ENCODE measurements around the gene TRMT61B. TPM values are rescaled to one million over a fixed set of nuclear protein-coding genes. Genes with fewer than 3 reads are reported as not detected.

TRMT61B gene
- total and polyA plus RNA-seq, 2 of the 13 experiments (the other 11 are each of a cell fraction or from before 2014, with no cell fraction given): 19.7 to 23.5 TPM

GRCh38 chr2:28895189-28895893, 25.2 kb upstream of the TRMT61B start (continued):
- no peak for TF ChIP-seq ZNF747 (CRISPR knock-in tag; IDR thresholded peaks at IDR 0.05; ENCODE audit: borderline replicate concordance)
- TF ChIP-seq GFI1 (CRISPR knock-in tag; IDR thresholded peaks at IDR 0.05; ENCODE audit: borderline replicate concordance): no peak
- TF ChIP-seq SIX1 (CRISPR knock-in tag; IDR thresholded peaks at IDR 0.05; ENCODE audit: borderline replicate concordance): no peak
- 0 out of 2 replicates have a peak, but pooled peaks have one; percentile 42 for TF ChIP-seq FLYWCH1 (CRISPR knock-in tag; IDR thresholded peaks at IDR 0.05)
- TF ChIP-seq CHD2 (IDR thresholded peaks at IDR 0.05; ENCODE audit: low read depth, low read length): no peak
- no peak for TF ChIP-seq SMARCC2 (IDR thresholded peaks at IDR 0.05)
- TF ChIP-seq ZNF766 (CRISPR knock-in tag; IDR thresholded peaks at IDR 0.05; ENCODE audit: borderline replicate concordance): no peak
- TF ChIP-seq ZNF362 (CRISPR knock-in tag; IDR thresholded peaks at IDR 0.05; ENCODE audit: borderline replicate concordance): no peak
- TF ChIP-seq RXRB (CRISPR knock-in tag; IDR thresholded peaks at IDR 0.05; ENCODE audit: borderline replicate concordance): no peak
- TF ChIP-seq MYC (CRISPR knock-in tag; IDR thresholded peaks at IDR 0.05; ENCODE audit: borderline replicate concordance): no peak; the same call in 1 of the 2 replicates
- TF ChIP-seq ZNF317 (CRISPR knock-in tag; IDR thresholded peaks at IDR 0.05): 0 out of 2 replicates have a peak, but pooled peaks have one; percentile 41
- no peak for TF ChIP-seq HOXA7 (CRISPR knock-in tag; IDR thresholded peaks at IDR 0.05)
- no peak; the same call in 1 of the 2 replicates for TF ChIP-seq MED1 (CRISPR knock-in tag; IDR thresholded peaks at IDR 0.05)
- 0 out of 2 replicates have a peak, but pooled peaks have one; percentile 35 for TF ChIP-seq YEATS2 (CRISPR knock-in tag; IDR thresholded peaks at IDR 0.05; ENCODE audit: borderline replicate concordance)
- TF ChIP-seq SOX13 (IDR thresholded peaks at IDR 0.05): no peak
- TF ChIP-seq SOX13 (CRISPR knock-in tag; conservative IDR thresholded peaks at IDR 0.05 in 1 of 2, IDR thresholded peaks at IDR 0.05 in 1 of 2): no peak; a peak in 1 of 4 replicates
- TF ChIP-seq ZNF556 (CRISPR knock-in tag; IDR thresholded peaks at IDR 0.05; ENCODE audit: borderline replicate concordance): no peak
- no peak for TF ChIP-seq MBD4 (IDR thresholded peaks at IDR 0.05; ENCODE audit: borderline replicate concordance, low read length)
- no peak for TF ChIP-seq BRF2 (CRISPR knock-in tag; IDR thresholded peaks at IDR 0.05)
- no peak for TF ChIP-seq SNAPC4 (CRISPR knock-in tag; IDR thresholded peaks at IDR 0.05)
- TF ChIP-seq ZNF549 (CRISPR knock-in tag; IDR thresholded peaks at IDR 0.05): no peak
